NCI-H146 treated with DMSO at 0.1 percent for 48 hours (cell line): ENCODE results near the gene OR4C11.

ENCODE experiments used
- DNase-seq: peaks from one replicate; lab custom pipeline; 2025; ENCODE audit not compliant: unreplicated experiment; lab: John Stamatoyannopoulos, UW

Gene OR4C11

GRCh38 chr11:55607545-55607944 is at the start of gene OR4C11:
Gene OR4C11, minus strand, starts transcription at chr11:55607645. Its CDS starts 3,272 bp downstream, at chr11:55604373.
- DNase-seq = no peak

GRCh38 chr11:55655096-55655495 is 47.7 kb upstream of the OR4C11 start:
- no peak for DNase-seq

- no peak for DNase-seq
Measured at GRCh38 chr11:55652560-55652959, 45.1 kb upstream of the OR4C11 start.

GRCh38 chr11:55648027-55648426 is 40.6 kb upstream of the OR4C11 start, which contains the start of gene OR4S2:
Gene OR4S2, plus strand, starts transcription at chr11:55648327. Its CDS starts 2,577 bp downstream, at chr11:55650904.
- DNase-seq = no peak

- DNase-seq = no peak
Measured at GRCh38 chr11:55634813-55635212, 27.4 kb upstream of the OR4C11 start, which contains the start of gene OR4P4. Gene OR4P4, plus strand, starts transcription at chr11:55635113.

- no peak for DNase-seq
Measured at GRCh38 chr11:55624531-55624930, 17.1 kb upstream of the OR4C11 start.

GRCh38 chr11:55572548-55572947 is 34.9 kb downstream of the OR4C11 start:
- DNase-seq = no peak

- no peak for DNase-seq
Measured at GRCh38 chr11:55571828-55572227, 35.6 kb downstream of the OR4C11 start, which contains the start of gene OR4C16. Gene OR4C16, plus strand, starts transcription at chr11:55572128. Its CDS starts 0 bp downstream, at chr11:55572128.

- no peak for DNase-seq
Measured at GRCh38 chr11:55554169-55554568, 53.3 kb downstream of the OR4C11 start, which contains the start of gene OR4C15. Gene OR4C15, plus strand, starts transcription at chr11:55554469. Its CDS starts 0 bp downstream, at chr11:55554469.
